ENCODE data around the gene SYT7. TPM values are rescaled to one million over a fixed set of nuclear protein-coding genes. Genes with fewer than 3 reads are reported as not detected.

The SYT7 gene
- total and polyA plus RNA-seq, 10 of the 15 experiments (the other 5 are each of a cell fraction or from before 2014, with no cell fraction given) = not detected

DNA sequence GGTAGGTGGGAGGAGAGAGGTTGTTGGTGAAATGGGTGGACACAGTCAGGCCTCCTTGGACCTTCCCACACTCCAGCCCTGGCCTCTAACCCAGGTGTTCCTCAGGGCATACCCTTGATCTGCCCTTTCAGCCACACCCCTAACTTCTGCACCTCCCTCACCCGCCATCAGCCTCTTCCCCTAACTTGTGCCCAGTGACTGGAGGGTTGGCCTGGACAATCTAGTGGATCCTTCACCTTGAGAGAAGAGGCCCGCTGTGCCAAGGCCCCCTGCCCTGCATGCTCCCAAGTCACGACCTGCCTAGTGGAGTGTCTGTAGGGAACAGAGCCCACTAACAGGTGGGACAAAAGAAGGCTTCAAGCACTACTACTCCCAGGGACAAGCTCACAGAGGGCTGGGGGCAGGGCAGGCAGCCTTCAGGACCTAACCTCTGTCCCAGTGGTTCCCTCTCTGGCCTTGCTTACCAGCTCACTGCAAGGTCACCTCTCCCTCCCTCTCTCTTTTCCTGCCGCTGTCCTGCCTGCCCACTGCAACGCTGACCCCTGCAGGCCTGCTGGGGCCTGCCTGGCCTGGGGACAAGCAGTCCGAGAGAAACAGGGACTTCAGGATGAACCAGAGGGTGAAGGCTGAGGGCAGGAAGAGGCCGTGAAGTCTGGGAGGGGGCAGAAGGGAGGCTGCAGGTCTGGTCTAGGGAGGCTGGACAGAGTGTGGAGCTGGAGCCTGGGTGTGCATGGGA lies 3.3 kb downstream of the SYT7 start:
- in situ Hi-C loops (cut with MboI) = no loop called here
- FAIRE-seq (no peak), ATAC-seq (no peak), DNase-seq (ENCODE audit: low read depth, low spot score) (no peak)
- CTCF ChIA-PET = no interaction called here
- no TSS peak for BruUV-seq (replicated peaks)
- Histone ChIP-seq H3K27ac (ENCODE audit: control insufficient read depth, insufficient read depth) (no peak overlapping the region), H3K36me3 (ENCODE audit: control insufficient read depth in 2 of 2, insufficient read depth in 2 of 2, low read length in 1 of 2) (no peaks in the 10 kb centered on the region), H2AFZ (ENCODE audit: control insufficient read depth, low read depth, low read length) (no peak overlapping the region), H3K27me3 (replicated peaks in 1 of 2; ENCODE audit: control insufficient read depth in 2 of 2, insufficient read depth in 2 of 2, low read length in 1 of 2) (peaks cover 10 to 18% of the 10 kb centered on the region in 2 experiments), H3K4me3 (no peak overlapping the region), H3K4me1 (ENCODE audit: control insufficient read depth, insufficient read depth, low read length) (no peaks in the 10 kb centered on the region), H3K4me2 (ENCODE audit: control insufficient read depth, insufficient read depth) (no peak overlapping the region), H3K9ac (ENCODE audit: control insufficient read depth, insufficient read depth, low read length) (no peak overlapping the region), H3K79me2 (ENCODE audit: control insufficient read depth, insufficient read depth, low read length) (no peaks in the 10 kb centered on the region), H4K20me1 (ENCODE audit: control insufficient read depth, insufficient read depth) (no peaks in the 10 kb centered on the region; the same call in 1 of the 2 replicates), H3K9me3 (replicated peaks; ENCODE audit: control insufficient read depth, insufficient read depth, low read length) (no peaks in the 10 kb centered on the region)
- POLR2A ChIA-PET = no interaction called here
- 18% methylated on average over 7 of the region's 7 CpGs for WGBS (ENCODE audit: insufficient coverage, insufficient replicate concordance, low lambda C conversion rate, missing lambda C conversion rate)
- intact Hi-C loops (cut with micrococcal nuclease; ENCODE audit: unreplicated experiment) = no loop called here
- SMC1A ChIA-PET (ENCODE audit: uncharacterized antibody, unreplicated experiment) = no interaction called here
- RAD21 ChIA-PET (ENCODE audit: unreplicated experiment) = no interaction called here
- TF ChIP-seq TARDBP (IDR thresholded peaks at IDR 0.05; ENCODE audit: borderline replicate concordance) (no peak), EZH2 (IDR thresholded peaks at IDR 0.05; ENCODE audit: borderline replicate concordance, control insufficient read depth, low read depth, low read length) (no peak), MTA3 (IDR thresholded peaks at IDR 0.05; ENCODE audit: borderline replicate concordance, low read length) (no peak), JUNB (IDR thresholded peaks at IDR 0.05) (no peak), TCF3 (IDR thresholded peaks at IDR 0.05; ENCODE audit: borderline replicate concordance, insufficient read depth, low read depth, low read length) (no peak), HDAC2 (IDR thresholded peaks at IDR 0.05) (no peak), RUNX3 (IDR thresholded peaks at IDR 0.05; ENCODE audit: low read length) (no peak)
- TF ChIP-seq, protein P1, sequence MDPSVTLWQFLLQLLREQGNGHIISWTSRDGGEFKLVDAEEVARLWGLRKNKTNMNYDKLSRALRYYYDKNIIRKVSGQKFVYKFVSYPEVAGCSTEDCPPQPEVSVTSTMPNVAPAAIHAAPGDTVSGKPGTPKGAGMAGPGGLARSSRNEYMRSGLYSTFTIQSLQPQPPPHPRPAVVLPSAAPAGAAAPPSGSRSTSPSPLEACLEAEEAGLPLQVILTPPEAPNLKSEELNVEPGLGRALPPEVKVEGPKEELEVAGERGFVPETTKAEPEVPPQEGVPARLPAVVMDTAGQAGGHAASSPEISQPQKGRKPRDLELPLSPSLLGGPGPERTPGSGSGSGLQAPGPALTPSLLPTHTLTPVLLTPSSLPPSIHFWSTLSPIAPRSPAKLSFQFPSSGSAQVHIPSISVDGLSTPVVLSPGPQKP (IDR thresholded peaks at IDR 0.05; ENCODE audit: low read depth, low read length) = no peak
- TF ChIP-seq, protein P2, sequence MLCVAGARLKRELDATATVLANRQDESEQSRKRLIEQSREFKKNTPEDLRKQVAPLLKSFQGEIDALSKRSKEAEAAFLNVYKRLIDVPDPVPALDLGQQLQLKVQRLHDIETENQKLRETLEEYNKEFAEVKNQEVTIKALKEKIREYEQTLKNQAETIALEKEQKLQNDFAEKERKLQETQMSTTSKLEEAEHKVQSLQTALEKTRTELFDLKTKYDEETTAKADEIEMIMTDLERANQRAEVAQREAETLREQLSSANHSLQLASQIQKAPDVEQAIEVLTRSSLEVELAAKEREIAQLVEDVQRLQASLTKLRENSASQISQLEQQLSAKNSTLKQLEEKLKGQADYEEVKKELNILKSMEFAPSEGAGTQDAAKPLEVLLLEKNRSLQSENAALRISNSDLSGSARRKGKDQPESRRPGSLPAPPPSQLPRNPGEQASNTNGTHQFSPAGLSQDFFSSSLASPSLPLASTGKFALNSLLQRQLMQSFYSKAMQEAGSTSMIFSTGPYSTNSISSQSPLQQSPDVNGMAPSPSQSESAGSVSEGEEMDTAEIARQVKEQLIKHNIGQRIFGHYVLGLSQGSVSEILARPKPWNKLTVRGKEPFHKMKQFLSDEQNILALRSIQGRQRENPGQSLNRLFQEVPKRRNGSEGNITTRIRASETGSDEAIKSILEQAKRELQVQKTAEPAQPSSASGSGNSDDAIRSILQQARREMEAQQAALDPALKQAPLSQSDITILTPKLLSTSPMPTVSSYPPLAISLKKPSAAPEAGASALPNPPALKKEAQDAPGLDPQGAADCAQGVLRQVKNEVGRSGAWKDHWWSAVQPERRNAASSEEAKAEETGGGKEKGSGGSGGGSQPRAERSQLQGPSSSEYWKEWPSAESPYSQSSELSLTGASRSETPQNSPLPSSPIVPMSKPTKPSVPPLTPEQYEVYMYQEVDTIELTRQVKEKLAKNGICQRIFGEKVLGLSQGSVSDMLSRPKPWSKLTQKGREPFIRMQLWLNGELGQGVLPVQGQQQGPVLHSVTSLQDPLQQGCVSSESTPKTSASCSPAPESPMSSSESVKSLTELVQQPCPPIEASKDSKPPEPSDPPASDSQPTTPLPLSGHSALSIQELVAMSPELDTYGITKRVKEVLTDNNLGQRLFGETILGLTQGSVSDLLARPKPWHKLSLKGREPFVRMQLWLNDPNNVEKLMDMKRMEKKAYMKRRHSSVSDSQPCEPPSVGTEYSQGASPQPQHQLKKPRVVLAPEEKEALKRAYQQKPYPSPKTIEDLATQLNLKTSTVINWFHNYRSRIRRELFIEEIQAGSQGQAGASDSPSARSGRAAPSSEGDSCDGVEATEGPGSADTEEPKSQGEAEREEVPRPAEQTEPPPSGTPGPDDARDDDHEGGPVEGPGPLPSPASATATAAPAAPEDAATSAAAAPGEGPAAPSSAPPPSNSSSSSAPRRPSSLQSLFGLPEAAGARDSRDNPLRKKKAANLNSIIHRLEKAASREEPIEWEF (IDR thresholded peaks at IDR 0.05; ENCODE audit: insufficient replicate concordance, low read depth, low read length) = no peak

Data from GM12878 (cell line).